ENCODE measurements around the gene PTER.

GRCh38 chr10:16401416-16401815 is 35.4 kb upstream of the PTER start:
- TF ChIP-seq JUND (IDR thresholded peaks at IDR 0.05) (no peak), YY1 (IDR thresholded peaks at IDR 0.05; ENCODE audit: extremely low read depth, insufficient replicate concordance, low read depth, low read length) (no peak), ZFX (IDR thresholded peaks at IDR 0.05) (no peak), POLR2A (IDR thresholded peaks at IDR 0.05; ENCODE audit: borderline replicate concordance, extremely low read depth, insufficient read depth, insufficient read length) (no peak), POLR2AphosphoS5 (IDR thresholded peaks at IDR 0.05; ENCODE audit: low read depth, low read length) (no peak), ZNF274 (IDR thresholded peaks at IDR 0.05; ENCODE audit: low read depth, low read length) (no peak), ELF1 (IDR thresholded peaks at IDR 0.05; ENCODE audit: borderline replicate concordance, low read depth) (no peak), CEBPB (IDR thresholded peaks at IDR 0.05; ENCODE audit: low read depth) (no peak), ATF3 (IDR thresholded peaks at IDR 0.05) (no peak), MAX (IDR thresholded peaks at IDR 0.05) (no peak), RAD21 (IDR thresholded peaks at IDR 0.05; ENCODE audit: low read depth) (no peak)
- TF ChIP-seq, protein P1, sequence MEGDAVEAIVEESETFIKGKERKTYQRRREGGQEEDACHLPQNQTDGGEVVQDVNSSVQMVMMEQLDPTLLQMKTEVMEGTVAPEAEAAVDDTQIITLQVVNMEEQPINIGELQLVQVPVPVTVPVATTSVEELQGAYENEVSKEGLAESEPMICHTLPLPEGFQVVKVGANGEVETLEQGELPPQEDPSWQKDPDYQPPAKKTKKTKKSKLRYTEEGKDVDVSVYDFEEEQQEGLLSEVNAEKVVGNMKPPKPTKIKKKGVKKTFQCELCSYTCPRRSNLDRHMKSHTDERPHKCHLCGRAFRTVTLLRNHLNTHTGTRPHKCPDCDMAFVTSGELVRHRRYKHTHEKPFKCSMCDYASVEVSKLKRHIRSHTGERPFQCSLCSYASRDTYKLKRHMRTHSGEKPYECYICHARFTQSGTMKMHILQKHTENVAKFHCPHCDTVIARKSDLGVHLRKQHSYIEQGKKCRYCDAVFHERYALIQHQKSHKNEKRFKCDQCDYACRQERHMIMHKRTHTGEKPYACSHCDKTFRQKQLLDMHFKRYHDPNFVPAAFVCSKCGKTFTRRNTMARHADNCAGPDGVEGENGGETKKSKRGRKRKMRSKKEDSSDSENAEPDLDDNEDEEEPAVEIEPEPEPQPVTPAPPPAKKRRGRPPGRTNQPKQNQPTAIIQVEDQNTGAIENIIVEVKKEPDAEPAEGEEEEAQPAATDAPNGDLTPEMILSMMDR (IDR thresholded peaks at IDR 0.05 in 2 of 3, conservative IDR thresholded peaks at IDR 0.05 in 1 of 3; ENCODE audit: borderline replicate concordance in 1 of 3, insufficient read depth in 1 of 3, low read depth in 2 of 3, low read length in 2 of 3), result no peak

All from HCT116 (cell line).